NCI-H187 treated with DMSO at 0.1 percent for 48 hours (cell line): ENCODE measurements around the gene SLC38A3.
"Not testable (repeated sequence)": the region's sequence is repeated elsewhere in the genome, so short reads cannot be mapped to it uniquely, and the experiment has no call there.

Experiments
- DNase-seq: peaks from one replicate; lab custom pipeline; 2025; lab: John Stamatoyannopoulos, UW

SLC38A3 gene

GRCh38 chr3:50192689-50193141, 12.4 kb upstream of the SLC38A3 start:
- no peak for DNase-seq

GRCh38 chr3:50193286-50193685, 11.8 kb upstream of the SLC38A3 start:
- no peak for DNase-seq

DNA sequence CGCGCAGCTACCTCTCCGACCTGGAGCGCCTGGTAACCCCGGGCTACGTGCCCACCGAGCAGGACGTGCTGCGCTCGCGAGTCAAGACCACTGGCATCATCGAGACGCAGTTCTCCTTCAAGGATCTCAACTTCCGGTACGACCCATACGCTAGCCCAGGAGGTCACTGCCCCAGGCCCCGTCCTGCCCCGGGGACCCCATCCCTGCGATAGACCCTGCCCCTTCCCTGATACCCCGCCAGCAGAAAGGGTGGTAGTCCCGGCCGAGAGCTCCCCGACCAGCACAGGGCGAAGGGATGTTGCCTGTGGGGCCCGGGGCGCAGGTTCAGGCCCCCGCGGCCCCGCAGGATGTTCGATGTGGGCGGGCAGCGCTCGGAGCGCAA, 11.3 kb upstream of the SLC38A3 start:
- DNase-seq = no peak

- no peak for DNase-seq
Observed at GRCh38 chr3:50194128-50194902, 10.8 kb upstream of the SLC38A3 start.

- no peak for DNase-seq
Observed at GRCh38 chr3:50194903-50195500, 10.1 kb upstream of the SLC38A3 start.

DNA sequence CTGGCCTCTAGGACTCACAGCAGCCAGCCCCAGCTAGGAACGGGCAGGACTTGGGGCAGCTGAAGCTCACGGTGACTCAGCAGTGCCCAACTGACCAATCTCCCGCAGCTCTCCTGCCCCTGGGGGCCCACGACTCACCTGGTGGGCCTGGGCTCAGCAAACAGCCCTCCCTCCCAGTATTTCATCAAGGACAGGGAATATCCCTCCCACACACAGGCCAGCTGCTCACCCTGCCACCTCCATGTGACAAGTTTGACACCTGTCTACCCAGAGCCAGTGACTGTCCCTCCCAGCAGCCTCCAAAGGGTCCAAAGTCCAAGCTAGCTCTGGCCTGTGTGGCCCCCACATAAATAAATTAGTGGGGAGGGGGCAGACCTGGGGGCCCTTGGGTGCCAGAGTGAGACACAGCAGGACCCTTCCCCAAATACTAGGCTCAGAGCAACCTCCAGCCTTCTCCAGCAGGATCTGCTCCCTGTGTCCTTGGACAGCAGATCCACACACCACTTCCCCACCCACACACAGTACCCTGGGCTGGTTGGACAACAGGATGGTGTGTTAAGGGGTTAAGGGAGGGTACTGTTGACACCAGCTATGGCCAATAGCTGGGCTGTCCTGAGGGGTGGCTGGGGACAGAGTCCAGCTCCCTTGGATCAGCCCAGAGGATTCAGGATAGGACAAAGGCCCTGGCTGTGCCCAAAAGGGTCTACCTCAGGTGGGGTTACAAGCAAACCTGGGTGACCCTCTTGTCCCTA, 9.4 kb upstream of the SLC38A3 start:
- DNase-seq = no peak

DNA sequence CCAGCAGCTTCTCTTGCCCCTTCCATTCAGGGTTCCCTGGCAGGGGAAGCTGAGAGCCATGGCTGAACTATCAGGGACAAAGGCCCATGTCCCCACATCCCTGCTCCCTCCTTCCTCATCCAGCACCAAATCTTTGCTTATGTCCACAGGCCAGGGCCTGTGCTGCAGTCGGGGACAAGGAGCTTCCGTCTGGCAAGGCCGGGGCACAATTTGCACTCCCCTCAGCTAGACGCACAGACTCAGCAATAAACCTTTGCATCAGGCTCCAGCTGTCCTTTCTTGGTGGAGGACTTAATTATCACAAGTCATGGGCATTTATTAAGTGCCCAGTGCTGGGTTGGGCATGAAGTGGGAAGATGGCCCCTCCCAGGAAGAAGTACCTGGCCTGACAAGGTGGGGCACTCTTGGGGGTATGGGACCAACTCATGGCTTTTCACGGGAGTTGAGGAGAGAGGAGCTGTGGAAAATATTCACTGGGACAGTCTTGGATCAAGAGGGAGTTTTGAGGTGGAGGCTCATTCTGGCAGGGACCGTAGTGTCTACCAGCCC, 8.7 kb upstream of the SLC38A3 start:
- no peak for DNase-seq

DNA sequence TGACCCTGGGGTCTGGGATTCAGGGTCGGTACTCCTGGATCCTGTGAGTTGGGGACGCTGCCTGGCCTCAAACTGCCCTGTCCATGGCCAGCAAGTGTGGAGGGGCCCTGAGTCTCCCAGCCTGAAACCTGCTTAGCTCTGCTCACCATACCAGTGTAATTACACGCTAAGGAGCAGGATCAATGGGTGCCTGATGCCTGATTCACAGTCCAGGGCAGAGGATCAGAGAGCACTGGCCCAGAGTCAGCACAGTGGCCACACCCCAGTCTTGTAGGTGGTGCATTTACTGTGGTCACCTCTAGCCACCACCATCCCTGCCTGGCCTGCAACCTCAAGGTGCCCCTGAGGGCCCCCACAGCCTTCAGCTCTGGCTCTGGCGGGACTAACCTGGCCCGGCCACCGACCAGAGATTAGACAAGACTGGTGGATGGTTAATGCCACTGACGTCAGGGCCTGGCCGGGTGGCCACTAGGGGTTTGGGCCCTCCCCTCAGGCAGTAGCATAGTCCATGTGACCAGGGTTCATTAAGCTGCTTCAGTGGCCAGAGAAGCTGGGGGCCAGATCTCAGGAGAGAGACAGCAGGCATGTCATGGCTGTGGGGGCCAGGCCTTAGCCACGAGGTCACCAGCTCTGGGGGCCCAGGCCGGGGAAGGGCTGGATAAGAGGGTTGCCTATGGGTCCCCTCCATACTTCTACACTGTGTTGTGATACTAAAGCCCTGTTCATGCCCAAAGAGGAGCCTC, 3.3 kb upstream of the SLC38A3 start:
- no peak for DNase-seq

- DNase-seq = no peak
Observed at GRCh38 chr3:50202353-50203112, 2.5 kb upstream of the SLC38A3 start.

DNA sequence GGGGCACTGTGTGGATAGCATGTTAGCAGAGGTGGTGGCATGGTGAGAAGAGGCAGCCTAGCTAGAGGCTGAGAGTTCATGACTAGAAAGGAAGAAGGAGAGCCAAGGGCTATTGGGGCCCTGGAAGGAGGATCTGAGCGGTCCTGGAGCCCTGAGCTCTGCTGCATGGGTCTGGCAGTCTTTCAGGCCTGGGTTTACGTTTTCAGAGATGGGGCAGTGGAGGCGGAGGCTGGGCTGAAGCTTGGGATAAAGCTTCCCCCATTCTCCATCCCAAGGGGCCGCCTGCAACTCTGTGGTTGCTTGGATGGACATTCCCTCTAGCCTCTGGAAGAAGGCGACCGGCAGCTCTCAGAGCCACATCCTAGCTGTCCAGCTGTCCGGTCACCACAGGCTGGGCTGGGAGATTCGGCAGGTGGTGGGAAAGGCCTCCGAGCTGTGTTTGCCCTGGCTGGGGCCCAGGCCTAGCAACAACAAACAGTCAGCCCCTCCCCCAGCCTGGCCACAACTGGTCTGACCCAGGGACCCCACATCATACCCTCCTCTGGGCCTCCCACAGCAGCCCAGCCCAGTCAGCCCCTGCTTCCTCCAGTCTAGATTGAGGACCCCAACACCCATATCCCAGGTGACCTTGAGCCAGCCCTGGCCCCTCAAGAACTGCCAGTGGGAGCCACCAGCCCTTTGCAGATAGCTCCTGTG, 1.8 kb upstream of the SLC38A3 start:
- DNase-seq = no peak

DNA sequence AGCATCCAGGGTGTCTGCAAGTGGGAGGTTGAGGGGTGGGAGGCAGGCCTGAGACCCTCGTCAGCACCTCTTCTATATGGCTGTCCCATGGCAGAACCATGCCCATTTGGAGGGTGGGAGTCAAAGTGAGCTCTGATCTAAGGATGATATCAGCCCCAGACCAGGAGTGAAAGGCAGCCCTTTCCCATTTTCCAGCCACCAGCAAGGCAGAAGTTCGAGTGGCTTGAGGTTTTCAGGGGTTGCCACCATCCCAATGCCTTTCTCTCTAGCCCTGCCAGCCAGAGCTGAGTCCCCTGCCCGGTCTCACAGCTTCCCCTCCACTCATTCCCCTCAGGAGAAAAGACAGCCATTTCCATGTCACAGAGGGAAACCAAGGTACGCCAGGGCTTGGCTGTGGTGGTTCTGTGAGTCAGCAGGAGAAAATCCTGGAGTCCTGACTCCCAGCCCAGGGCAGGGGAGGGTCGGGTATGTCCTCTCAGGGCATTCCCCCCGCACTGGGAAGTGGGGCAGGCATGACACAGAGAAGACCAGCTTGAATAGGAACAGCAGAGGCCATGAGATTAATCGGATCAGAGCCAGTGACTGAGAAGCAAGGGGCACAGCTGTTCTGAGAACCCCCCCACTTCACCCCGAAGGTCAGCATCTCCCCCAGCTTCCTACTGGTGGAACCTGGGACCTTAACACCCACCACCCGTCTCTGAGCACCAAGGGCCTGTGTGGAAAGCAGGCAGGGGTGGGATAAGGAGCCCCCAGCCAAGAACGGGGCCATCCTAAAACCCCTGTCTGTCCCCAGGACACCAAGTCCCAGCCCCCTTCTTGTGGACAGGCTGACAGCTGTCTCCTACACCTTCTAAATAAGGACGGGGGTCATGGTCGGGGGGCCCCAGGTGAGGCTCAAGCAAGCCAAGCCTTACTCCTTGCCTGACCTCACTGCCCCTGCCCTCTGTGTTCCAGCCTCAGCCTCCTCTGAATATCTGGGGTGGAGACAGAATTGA, 965 bp upstream of the SLC38A3 start:
- no peak for DNase-seq

GRCh38 chr3:50205413-50206276, 574 bp downstream of the SLC38A3 start:
- no peak for DNase-seq

DNA sequence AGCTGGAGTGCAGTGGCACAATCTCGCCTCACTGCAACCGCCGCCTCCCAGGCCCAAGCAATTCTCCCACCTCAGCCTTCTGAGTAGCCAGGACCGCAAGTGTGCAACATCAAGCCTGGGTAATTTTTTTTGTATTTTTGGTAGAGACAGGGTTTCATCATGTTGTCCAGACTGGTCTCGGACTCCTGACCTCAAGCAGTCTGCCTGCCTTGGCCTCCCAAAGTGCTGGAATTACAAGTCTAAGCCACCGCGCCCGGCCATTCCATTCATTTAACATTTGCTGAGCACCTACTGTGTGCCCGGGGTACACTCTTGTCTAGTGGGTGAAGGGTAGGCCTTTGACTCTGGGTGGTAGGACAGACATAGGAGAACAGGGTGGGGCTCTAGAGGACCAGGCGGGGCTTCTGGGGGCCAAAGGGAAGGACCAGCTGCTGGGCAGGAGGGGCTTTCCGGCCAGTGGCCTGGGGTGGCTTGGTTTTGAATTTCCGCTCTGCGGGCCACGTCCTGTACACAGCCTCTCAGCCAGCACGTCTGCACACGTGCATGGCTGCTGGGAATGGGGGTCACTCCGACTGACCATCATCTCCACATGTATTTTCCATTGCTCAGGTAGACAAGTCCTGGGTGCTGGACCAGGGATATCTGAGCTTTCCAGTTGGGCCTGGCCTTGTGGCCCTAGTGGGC, 2.4 kb downstream of the SLC38A3 start:
- DNase-seq = no peak

GRCh38 chr3:50208677-50209344, 3.7 kb downstream of the SLC38A3 start:
- DNase-seq = no peak

DNA sequence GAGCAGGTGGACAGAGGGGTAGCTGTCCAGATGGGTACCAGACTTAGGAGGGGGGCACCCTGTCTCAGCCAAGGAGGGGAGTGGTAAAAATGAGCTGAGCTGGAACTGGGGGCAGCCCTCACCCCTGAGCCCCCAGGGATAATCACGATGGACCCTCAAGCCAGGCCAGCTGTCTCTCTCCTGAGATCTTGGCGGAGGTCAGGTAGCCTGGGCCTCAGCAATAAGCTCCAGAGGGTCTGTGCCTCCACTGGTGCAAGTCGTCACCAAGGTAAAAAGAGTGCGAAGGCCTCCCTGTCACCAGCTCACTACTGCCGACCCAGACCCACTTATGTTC, 5.1 kb downstream of the SLC38A3 start:
- DNase-seq = no peak

GRCh38 chr3:50210510-50211367, 5.7 kb downstream of the SLC38A3 start:
- DNase-seq = no peak

GRCh38 chr3:50211368-50211717, 6.3 kb downstream of the SLC38A3 start:
- not testable (repeated sequence) for DNase-seq
